ENCODE results near the gene PDE7B. TPM values are rescaled to one million over a fixed set of nuclear protein-coding genes. Genes with fewer than 3 reads are reported as not detected.

The PDE7B gene
- total and polyA plus RNA-seq, 2 donors from 2014 or later: 4.6 to 15.4 TPM

DNA sequence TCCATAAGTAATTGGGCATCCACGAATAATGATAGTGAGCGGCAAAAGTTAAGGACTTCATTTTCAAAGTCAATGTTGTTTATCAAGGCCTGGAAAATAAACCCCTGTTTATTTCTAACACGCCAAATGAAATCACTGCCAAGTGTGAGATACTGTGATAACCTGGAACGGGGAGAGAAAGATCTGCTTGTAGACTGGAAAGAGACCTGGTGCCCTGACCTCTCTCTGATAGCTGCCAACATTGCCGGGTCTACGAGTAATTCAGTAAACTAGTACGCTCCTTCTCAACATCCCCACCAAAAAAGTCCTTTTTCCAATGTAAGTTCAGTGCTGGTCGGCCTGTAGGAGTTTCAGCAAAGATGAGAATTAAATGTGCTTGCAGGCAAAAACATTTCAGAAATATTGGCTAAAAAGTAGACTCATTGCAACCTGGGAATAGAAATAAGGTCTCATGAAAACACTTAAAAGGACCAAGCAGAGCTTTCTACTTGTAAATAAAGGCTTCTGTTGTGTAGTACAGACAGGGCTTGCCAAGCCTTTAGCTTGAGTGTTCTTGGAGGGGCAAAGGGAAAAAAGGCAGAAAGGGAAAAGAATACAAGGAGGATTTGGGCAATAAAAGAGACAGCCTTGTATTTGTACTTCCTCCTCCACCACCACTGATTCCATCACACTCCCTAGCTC, 43.9 kb downstream of the PDE7B start:
- TF ChIP-seq, protein P1, sequence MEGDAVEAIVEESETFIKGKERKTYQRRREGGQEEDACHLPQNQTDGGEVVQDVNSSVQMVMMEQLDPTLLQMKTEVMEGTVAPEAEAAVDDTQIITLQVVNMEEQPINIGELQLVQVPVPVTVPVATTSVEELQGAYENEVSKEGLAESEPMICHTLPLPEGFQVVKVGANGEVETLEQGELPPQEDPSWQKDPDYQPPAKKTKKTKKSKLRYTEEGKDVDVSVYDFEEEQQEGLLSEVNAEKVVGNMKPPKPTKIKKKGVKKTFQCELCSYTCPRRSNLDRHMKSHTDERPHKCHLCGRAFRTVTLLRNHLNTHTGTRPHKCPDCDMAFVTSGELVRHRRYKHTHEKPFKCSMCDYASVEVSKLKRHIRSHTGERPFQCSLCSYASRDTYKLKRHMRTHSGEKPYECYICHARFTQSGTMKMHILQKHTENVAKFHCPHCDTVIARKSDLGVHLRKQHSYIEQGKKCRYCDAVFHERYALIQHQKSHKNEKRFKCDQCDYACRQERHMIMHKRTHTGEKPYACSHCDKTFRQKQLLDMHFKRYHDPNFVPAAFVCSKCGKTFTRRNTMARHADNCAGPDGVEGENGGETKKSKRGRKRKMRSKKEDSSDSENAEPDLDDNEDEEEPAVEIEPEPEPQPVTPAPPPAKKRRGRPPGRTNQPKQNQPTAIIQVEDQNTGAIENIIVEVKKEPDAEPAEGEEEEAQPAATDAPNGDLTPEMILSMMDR (IDR thresholded peaks at IDR 0.05; ENCODE audit: borderline replicate concordance, extremely low read depth, insufficient read depth): no peak
- FAIRE-seq (no peak), DNase-seq (no peak)
- Histone ChIP-seq H3K27me3 (ENCODE audit: control insufficient read depth, insufficient read depth, low read length) (no peaks in the 10 kb centered on the region), H3K9me3 (ENCODE audit: control insufficient read depth in 2 of 3, insufficient read depth in 1 of 3, low read length in 3 of 3) (no peaks in the 10 kb centered on the region), H3K27ac (ENCODE audit: low read depth in 2 of 2, low read length in 2 of 2) (no peak overlapping the region), H3K4me1 (ENCODE audit: control insufficient read depth in 2 of 3, insufficient read depth in 2 of 3, low read depth in 1 of 3, low read length in 3 of 3) (no peaks in the 10 kb centered on the region), H3K36me3 (ENCODE audit: control insufficient read depth in 2 of 3, insufficient read depth in 3 of 3, low read length in 3 of 3) (no peaks in the 10 kb centered on the region), H3K9ac (ENCODE audit: low read length in 3 of 3) (no peak overlapping the region), H3K4me3 (ENCODE audit: low read length in 3 of 3) (no peak overlapping the region)
- intact Hi-C loops (cut with DNase I): no loop called here

DNA sequence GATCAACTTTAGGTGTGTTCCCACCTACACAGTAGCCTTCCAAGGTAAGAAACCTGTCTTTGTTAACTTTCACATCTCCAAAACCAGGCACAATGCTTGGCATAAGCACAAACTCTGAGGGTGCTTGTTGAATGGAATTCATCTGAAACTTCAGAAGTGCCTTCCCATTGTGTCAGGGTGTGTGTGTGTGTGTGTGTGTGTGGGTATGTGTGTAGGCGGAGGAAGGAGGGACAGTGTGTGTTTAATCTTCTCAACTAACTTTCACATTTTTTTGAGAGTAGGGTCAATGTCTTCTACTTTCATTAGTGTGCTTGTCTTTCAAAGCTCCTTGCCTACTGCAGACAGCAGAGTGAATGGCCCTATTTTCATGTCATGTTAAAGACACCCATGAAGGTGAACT, 45.6 kb downstream of the PDE7B start:
- FAIRE-seq (no peak), DNase-seq (no peak)
- no peaks in the 10 kb centered on the region for H3K9me3 ChIP-seq (ENCODE audit: control insufficient read depth in 2 of 3, insufficient read depth in 1 of 3, low read length in 3 of 3)
- no peaks in the 10 kb centered on the region for H3K4me1 ChIP-seq (ENCODE audit: control insufficient read depth in 2 of 3, insufficient read depth in 2 of 3, low read depth in 1 of 3, low read length in 3 of 3)
- no peak overlapping the region for H3K27ac ChIP-seq (ENCODE audit: low read depth in 2 of 2, low read length in 2 of 2)
- intact Hi-C loops (cut with DNase I): no loop called here
- H3K36me3 ChIP-seq (ENCODE audit: control insufficient read depth in 2 of 3, insufficient read depth in 3 of 3, low read length in 3 of 3): no peaks in the 10 kb centered on the region
- no peak overlapping the region for H3K9ac ChIP-seq (ENCODE audit: low read length in 3 of 3)
- no peak overlapping the region for H3K4me3 ChIP-seq (ENCODE audit: low read length in 3 of 3)
- TF ChIP-seq, protein P1 (IDR thresholded peaks at IDR 0.05; ENCODE audit: borderline replicate concordance, extremely low read depth, insufficient read depth): no peak
- H3K27me3 ChIP-seq (ENCODE audit: control insufficient read depth, insufficient read depth, low read length): no peaks in the 10 kb centered on the region

DNA sequence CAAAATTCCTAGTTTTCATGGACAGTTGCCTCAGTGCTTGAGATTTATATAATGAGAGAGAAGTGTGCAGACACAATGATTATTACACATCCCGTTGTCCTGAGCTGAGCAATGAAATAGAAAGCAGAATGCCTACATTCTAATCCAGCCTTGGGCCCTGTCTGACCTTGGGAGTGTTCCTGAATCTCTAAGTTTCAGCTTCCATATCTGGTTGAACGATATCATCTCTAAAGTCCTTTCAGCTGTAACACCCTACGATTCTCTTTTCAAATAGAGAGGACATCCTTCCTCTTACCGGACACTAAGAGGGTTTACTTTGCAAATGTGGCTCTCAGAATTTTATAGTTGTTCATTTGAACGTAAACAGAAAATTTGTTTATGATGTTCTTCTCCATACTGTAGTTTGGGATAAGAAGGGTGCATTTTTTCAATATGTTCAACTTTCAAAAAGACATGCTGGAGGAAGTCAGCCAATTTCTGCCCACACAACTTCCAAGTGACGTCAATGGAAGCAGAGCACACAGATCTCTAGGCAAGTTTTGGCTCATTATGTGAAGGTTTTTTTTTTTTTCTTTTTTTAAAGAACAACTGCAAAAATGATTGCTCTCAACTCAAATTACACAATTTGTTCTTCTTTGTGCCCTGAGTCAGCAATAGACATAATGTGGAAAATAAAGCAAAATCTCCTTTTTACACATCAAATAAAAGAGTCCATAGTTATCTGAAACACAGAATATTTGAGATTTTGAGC, 50.4 kb downstream of the PDE7B start:
- no peak overlapping the region for H3K9ac ChIP-seq (ENCODE audit: low read length in 3 of 3)
- no peak overlapping the region for H3K27ac ChIP-seq (ENCODE audit: low read depth in 2 of 2, low read length in 2 of 2)
- no peaks in the 10 kb centered on the region for H3K27me3 ChIP-seq (ENCODE audit: control insufficient read depth, insufficient read depth, low read length)
- FAIRE-seq: peak; percentile 15
- no peaks in the 10 kb centered on the region for H3K9me3 ChIP-seq (ENCODE audit: control insufficient read depth in 2 of 3, insufficient read depth in 1 of 3, low read length in 3 of 3)
- no peaks in the 10 kb centered on the region for H3K36me3 ChIP-seq (ENCODE audit: control insufficient read depth in 2 of 3, insufficient read depth in 3 of 3, low read length in 3 of 3)
- no peak overlapping the region for H3K4me3 ChIP-seq (ENCODE audit: low read length in 3 of 3)
- TF ChIP-seq, protein P1 (IDR thresholded peaks at IDR 0.05; ENCODE audit: borderline replicate concordance, extremely low read depth, insufficient read depth): no peak
- H3K4me1 ChIP-seq (ENCODE audit: control insufficient read depth in 2 of 3, insufficient read depth in 2 of 3, low read depth in 1 of 3, low read length in 3 of 3): peaks cover 0 to 7% (median 0%) of the 10 kb centered on the region in 3 donors
- peak in 1 of 5 donors; percentile 24 for DNase-seq
- intact Hi-C loops (cut with DNase I): no loop called here

All from kidney (tissue), 14 donors.